HL-60 (cell line): ENCODE results near the gene CCDC106.

Experiments
- CTCF ChIP-seq: IDR thresholded peaks from one replicate; pipeline ENCODE4 v1.5.1; 2011; ENCODE audit warnings: low read length, control low read depth, inconsistent platforms; ENCODE audit not compliant: insufficient read depth
- POLR2AphosphoS5 ChIP-seq: IDR thresholded peaks from 2 replicates; pipeline ENCODE4 v1.6.1; 2012; ENCODE audit warnings: low read depth

GRCh38 chr19:55660991-55661390 lies 13.0 kb downstream of the CCDC106 start:
- TF ChIP-seq CTCF, result no peak
- TF ChIP-seq POLR2AphosphoS5, result no peak
